ENCODE results near the gene CSNK1G1. TPM values are rescaled to one million over a fixed set of nuclear protein-coding genes. Genes with fewer than 3 reads are reported as not detected.

The CSNK1G1 gene
- total and polyA plus RNA-seq, 2 of the 8 experiments (the other 6 are each of a cell fraction or from before 2014, with no cell fraction given): 6.0 to 12.9 TPM

GRCh38 chr15:64164436-64164835 lies 191.5 kb downstream of the CSNK1G1 start (continued):
- no peak for TF ChIP-seq CHD7 (IDR thresholded peaks at IDR 0.05; ENCODE audit: insufficient replicate concordance, low read length)
- no peak for TF ChIP-seq ATF3 (IDR thresholded peaks at IDR 0.05; ENCODE audit: insufficient read depth, low read depth, low read length)
- TF ChIP-seq CHD2 (IDR thresholded peaks at IDR 0.05; ENCODE audit: low read length): no peak
- TF ChIP-seq GABPA (IDR thresholded peaks at IDR 0.05; ENCODE audit: borderline replicate concordance, insufficient read depth, low read length): no peak
- TF ChIP-seq KDM1A (IDR thresholded peaks at IDR 0.05; ENCODE audit: borderline replicate concordance, low read length): no peak
- no peak for TF ChIP-seq BRCA1 (IDR thresholded peaks at IDR 0.05; ENCODE audit: low read depth, low read length)
- no peak for TF ChIP-seq RXRA (IDR thresholded peaks at IDR 0.05; ENCODE audit: insufficient read depth, low read depth, low read length)
- TF ChIP-seq YY1 (IDR thresholded peaks at IDR 0.05; ENCODE audit: low read depth, low read length): no peak
- TF ChIP-seq RNF2 (IDR thresholded peaks at IDR 0.05; ENCODE audit: borderline replicate concordance, low read depth, low read length, missing control alignments, poor library complexity, severe bottlenecking): no peak
